Kasumi-1 (cell line): ENCODE results near the gene TMTC1.

ENCODE experiments used
- DNase-seq, 2 experiments: peaks; one replicate each; lab custom pipeline; 2025; lab: John Stamatoyannopoulos, UW

Gene TMTC1

GRCh38 chr12:29612912-29613311 is 170.8 kb downstream of the TMTC1 start:
- no peak for DNase-seq

GRCh38 chr12:29611906-29612305 is 171.8 kb downstream of the TMTC1 start:
- no peak for DNase-seq

DNA sequence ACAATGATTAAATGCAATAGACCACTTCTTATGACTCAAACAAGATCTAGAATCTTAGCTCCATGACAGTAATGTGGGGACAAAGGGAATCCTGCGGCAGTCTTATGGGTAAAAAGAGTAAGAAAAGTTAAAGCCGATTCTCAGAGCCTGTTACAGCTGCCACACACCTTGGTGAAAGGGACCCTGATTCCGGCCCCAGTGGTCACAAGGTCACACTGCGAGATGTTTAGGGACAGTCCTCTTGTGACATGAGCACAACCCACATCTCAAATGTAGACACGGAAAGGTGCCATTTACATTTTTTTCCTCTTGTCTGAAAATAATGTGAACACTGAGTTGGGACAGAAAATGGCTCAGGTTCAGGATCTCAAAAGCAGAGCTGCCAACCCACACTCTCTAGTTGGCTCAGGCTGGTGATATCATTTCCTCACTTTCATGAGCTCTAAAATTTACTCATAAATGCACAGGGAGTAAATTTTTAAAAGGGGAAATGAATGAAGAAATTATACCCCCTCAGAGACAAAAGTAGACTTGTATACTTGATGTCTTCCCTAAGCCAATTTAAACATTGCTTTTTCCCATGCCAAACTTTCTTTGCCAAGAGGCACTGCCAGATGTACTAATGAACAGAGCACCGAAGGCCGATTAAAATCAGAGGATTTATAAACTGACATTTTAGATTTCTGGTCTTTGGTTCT is 173.1 kb downstream of the TMTC1 start:
- no peak for DNase-seq

DNA sequence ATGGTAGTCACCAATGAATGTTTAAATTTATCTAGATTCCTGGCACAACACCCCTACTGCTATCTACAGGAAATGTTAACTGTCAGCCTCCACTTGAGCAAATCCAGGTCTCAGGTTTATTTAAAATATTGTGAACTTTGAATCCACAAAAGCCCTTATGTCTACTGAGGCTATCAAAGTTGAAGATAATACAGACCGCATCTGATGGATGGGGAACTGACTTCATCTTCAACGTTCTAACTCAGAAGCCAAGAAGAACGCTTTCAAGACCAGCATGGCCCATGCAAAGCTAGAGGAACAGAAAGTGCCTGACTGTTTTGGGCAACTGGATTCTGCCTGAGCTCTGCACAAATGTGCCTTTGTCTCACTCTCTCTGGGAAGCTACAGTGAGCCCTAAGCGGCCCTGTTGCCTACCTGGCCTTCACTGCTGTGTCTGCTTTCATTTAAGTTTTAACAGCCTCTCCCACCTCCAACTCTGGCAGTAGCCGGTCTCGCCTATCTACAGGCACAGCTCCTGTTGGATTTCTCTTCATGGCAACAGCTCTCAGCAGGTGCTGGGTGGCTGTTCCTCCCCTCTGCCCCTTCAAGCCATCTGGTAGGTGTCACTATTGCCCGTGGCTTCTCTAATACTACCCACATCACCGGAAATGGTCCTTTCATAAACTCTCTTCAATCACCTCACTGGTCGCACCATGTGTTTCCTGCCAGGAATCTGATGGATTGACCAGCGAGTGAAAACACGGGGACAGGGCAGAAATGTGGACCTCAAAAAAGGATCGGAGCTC is 174.1 kb downstream of the TMTC1 start:
- DNase-seq = no peak

DNA sequence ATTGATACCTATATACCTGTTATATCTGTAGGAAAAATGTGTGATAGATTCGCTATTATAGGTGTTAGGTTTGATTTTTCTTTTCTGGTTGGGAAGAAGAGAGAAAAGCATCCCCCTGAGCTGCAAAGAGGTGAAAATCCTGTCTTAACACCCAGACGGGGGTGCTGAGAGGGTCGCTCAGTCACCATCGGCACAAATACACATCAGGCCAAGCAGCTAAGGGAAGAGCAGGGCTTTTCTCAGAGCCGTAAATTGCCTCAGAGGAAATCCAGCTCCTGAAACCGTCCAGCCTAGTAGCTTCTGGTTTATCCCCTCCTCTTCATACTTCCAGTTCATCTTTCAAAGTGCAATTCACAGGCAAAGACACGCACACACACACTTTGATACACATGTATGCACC is 175.2 kb downstream of the TMTC1 start:
- DNase-seq = no peak

DNA sequence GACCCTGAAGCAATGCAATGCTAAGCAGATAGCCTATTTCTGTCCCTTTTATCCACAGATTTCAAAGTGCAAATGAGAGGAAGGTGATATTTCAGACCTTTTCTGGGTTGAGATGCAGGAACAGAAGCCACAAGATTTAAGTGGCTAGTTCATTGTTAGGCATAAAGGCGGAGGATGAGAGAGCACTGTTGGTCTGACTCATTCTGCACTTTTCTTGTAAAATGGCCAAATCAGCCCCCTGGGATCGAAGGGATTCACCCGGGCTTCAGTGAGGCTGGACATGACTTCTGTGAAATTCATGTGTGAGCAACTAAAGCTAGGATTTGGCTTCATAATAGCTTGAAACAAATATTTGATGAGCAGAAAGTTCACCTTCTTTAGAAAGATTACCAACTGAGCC is 184.4 kb downstream of the TMTC1 start:
- DNase-seq = no peak

DNA sequence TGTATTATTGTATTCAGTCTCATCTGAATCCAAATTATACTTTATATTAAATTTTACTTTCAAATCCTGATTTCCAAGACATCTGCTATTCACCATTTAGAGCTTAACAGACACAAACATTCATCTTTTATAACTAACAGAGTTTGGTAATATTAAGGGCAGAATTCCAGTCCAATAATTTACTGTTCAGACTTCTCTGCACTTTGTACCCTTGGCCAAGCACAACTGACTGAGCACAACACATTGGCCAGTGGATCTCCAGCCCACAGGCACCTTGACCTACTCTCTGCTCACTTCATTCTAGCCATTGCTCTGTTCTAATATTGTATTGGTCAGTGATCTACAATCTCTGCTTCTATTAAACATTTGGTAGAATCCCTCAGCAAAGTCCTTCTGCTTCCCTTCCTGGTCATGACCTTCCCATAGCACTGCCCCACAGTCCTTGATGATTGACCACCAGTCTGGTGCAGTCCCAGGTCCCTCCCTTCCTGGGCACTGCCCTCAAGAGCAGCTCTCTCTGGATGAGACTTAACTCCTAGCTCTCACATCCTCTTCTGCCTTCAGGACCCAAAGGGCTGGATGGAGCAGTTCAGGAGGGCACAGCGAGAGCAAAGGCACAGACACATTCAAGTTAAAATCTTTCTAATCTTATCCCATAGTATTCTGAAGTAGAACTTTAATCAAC is 188.5 kb downstream of the TMTC1 start:
- no peak for DNase-seq

- no peak for DNase-seq
Measured at GRCh38 chr12:29593001-29593400, 190.7 kb downstream of the TMTC1 start.

DNA sequence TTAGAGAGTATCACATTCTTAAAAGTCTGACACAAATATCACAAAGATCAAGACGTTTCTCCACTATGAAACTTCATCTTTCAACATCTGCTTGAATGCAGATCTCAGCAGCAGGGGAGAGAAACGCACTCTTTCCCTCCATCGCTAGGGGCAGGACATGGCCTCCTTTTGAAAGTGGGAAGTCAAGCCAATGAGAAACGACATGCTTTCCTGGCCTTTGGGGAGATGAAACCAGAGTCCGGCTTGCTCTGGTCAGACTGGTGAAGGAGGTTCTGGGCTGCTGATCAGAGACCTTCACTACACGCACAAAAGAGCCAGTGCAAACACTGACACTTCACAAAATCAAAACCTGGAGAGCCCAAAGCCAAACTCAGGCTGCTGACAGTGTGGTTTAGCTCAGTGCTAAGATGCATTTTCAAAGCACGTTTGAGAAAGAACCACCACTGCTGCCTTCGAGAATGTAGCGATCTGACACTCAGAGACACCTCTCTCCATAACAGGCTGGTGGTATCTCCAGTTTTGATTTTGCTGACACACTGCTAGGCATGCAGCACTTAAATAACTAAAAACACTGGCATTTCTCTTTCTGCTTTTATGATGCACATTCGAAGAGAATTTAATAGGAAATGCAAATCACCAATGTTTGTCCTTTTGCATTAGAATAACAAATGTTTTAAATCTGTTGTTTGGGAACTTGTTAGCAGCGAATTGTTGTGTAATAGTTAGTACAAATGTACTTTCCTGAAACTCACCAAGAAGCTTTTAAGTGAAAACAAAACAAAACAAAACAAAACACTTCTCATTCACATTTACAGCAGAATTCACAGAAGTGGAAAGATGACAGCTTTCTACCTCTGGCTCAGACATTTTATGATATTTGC is 192.4 kb downstream of the TMTC1 start:
- no peak for DNase-seq

DNA sequence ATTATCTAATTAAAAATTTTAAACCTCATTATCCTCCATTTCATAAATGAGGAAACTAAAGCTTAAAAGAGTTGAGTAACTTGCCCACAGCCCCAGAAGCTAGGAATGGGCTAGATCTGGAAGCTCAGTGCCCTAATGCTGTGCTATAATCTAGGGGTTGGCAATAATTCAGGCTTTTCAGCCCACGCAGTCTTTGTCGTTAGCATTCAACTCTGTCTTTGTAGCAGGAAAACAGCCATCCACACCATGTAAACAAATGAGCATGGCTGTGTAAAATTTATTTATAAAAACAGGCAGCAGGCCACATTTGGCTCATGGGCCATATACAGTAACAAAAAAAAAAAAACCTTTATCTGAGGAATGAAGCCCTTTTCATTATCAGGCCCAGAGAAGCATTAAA is 193.9 kb downstream of the TMTC1 start:
- DNase-seq = no peak

GRCh38 chr12:29589286-29589820 is 194.4 kb downstream of the TMTC1 start:
- no peak for DNase-seq

DNA sequence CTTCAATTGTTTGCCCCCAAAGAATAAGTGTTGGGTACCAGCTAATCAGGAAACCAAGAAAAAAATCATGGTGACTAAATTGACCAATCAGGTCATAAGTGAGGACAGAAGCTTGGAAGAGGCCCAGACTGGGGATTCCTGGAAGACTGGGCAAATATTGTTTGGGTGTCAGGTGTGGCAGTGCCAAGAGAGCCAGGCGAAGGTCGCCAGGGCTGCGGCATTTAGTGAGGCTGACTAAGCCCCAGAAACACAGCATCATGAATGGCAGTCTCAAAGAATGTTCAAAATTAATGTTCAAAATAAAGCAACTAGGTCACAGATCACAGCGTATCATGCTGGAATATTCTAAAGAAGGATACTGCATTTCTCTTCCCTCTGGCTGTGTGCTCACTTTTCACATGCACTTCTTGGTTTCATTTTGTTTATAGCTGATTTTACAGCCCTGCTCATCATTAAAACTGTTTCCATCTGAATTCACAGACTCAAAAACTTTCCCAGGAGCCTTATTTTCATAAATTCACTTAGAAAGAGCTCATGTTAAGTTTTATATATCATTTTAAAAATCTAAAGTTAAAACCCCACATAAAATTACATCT is 201.0 kb downstream of the TMTC1 start:
- no peak for DNase-seq

DNA sequence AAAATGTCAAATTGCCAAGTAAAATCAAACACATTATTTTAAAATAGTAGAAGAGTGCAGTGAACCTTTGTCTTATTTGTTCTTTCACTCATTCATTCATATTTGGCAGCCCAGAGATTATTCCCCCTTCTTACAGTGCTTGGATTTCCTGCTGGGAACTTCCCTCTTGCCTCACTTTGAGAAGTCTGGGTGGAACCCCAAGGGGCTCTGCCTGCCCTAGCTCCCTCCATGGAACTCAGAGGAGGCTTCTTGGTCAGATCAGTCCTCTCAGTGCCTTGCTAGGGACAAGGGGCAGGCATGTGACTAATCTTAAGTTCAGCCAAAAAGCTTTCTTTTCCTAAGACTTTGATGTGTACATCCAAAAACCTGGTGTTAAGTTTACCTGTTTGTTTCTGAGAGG is 201.6 kb downstream of the TMTC1 start:
- no peak for DNase-seq

- no peak for DNase-seq
Measured at GRCh38 chr12:29581631-29582030, 202.1 kb downstream of the TMTC1 start.

DNA sequence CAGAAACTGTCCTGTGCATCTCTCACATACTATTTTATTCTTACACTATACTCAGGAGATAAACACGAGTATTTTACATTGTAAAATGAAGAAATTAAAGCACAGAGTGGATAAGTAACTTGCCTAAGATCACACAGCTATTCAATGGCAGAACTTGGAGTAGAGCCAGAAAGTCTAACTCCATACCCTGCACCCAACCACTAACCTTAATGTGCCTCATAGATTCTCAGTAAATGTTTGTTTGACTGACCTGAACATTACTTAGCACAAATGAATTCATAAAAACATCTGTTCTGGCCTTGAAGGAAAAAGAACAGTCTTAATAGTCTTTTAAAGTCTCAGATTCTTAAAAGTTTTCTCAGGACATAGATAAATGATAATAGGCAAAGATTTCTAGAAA is 202.8 kb downstream of the TMTC1 start:
- DNase-seq = no peak

DNA sequence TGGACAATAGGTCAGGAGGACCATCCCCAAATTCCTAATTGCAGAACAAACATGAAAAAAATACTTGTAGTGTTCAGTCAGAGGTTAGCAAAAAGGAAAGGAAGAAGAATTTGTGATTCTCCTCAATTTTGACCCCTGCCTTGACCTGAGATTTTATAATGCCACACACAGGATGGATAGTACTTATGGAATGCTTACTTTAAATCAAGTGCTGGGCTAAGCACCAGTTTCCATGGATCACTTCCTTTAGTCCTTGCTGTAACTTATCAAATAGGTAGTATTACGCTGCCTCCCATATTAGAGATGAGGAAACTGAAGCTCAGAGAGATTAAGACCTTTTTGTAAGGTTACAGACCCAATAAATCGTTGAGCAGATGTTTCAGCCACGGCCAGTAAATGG is 205.0 kb downstream of the TMTC1 start:
- no peak for DNase-seq

DNA sequence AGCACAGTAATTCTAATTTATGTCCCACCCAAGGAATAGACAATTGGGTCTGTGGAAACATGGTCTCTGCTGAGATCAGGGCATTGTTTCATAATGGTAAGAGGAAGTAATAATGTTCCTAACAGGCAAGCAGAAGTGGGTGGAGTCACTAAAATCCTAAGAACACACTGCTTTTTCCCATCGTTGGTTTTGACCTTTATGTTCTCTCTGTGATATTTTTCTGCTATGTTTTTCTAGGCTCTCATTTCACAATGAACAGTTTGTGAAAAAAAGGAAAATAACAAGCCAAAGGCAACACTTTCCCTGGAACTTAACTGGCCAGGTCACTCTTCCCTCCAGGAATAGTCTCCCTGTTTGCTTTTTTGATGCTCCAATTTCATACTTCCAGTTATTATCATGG is 205.7 kb downstream of the TMTC1 start:
- no peak for DNase-seq

- peak in 1 of 2 experiments; percentile 14 for DNase-seq
Measured at GRCh38 chr12:29574500-29574899, 209.2 kb downstream of the TMTC1 start.

DNA sequence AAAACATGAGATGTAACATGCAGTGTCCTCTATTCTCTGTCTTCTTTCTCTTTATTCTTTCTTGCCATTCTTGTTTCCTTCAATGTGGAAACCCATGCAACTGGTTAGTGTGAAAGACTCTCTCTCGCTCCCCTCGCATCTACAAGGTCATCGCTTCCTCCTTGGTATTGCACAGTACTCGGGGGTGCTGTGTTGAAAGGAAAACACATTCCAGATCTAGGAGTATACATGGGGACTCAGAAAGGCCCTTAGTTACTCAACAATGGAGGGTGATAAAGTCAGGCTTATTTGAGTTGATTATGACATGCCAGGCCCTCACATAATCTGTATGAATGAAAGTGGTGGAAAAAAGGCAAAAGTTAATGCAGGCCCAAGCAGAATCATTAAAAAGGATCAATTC is 210.8 kb downstream of the TMTC1 start:
- no peak for DNase-seq

DNA sequence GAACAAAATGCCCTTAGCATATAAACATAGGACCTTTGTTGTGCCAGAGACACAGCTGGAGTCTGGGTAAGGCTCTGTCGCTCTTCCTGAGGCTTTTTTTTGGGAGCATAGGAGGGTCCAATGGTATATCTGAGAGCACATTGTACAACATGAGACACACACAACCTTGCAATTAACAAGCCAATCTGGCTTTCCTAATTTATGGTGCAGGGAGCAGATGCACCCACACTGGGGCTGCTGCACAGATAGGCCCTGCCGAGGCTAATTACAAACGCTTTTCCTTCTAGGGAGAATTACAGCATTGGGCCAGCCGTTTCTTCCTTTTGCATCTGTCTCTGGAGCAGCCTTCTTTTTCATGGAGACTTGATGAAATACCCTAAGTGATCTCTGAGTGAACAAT is 211.3 kb downstream of the TMTC1 start:
- no peak for DNase-seq

GRCh38 chr12:29569132-29569757 is 214.5 kb downstream of the TMTC1 start:
- DNase-seq = no peak
